Measurements from ENCODE around the gene PIEZO1. TPM values are rescaled to one million over a fixed set of nuclear protein-coding genes. Genes with fewer than 3 reads are reported as not detected.

PIEZO1 gene
- total RNA-seq, 1 donor from 2014 or later, result 37.7 TPM

DNA sequence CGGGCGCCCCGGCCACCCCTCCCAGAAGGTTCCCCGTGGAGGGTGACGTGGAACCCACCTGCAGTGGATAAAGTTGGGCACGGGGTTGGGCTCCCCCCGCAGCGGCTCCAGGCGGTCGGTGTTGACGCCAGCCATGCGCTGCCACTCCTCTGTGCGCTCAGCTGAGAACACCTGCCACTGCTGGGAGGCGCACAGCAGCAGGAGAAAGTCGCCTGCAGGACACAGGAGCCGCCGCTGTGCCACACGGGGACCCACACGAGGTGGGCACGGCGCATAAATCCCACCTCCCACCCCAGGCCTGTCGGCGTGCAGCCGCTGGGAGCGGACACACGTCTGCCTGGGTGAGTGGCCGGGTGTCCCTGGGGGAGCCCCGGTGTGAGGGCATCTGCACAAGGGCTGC lies 58.0 kb downstream of the PIEZO1 start:
- H3K4me3 Mint-ChIP-seq (ENCODE audit: low read depth), result no peak overlapping the region
- no peak for TF ChIP-seq CTCF (IDR thresholded peaks at IDR 0.05; ENCODE audit: unreplicated experiment)
- no peaks in the 10 kb centered on the region for H3K36me3 Mint-ChIP-seq (ENCODE audit: insufficient read depth)
- H3K27ac Mint-ChIP-seq, result no peak overlapping the region
- H3K9me3 Mint-ChIP-seq (ENCODE audit: low read depth), result no peaks in the 10 kb centered on the region
- no peak for DNase-seq (ENCODE audit: low spot score, unreplicated experiment)
- H3K27me3 Mint-ChIP-seq, result no peaks in the 10 kb centered on the region
- H3K4me1 Mint-ChIP-seq (ENCODE audit: low read depth), result no peaks in the 10 kb centered on the region

DNA sequence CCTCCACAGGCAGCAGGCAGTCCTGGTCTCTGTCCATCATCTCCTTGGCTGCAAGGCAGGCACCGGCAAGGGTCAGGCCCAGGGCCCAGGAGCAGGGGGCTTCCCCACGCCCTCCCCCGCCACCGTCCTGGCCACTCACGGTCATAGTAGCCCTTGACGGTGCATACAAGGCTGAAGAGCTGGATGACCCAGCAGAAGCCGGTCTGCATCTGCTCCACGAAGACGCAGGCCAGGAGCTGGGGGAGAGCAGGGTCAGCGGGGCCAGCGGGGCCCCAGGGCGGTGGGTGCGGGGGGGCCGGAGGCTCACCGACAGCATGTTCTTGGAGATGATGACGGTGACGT lies 58.6 kb downstream of the PIEZO1 start:
- no peaks in the 10 kb centered on the region for H3K27me3 Mint-ChIP-seq
- DNase-seq (ENCODE audit: low spot score, unreplicated experiment), result no peak
- no peak overlapping the region for H3K4me3 Mint-ChIP-seq (ENCODE audit: low read depth)
- H3K9me3 Mint-ChIP-seq (ENCODE audit: low read depth), result no peaks in the 10 kb centered on the region
- no peaks in the 10 kb centered on the region for H3K36me3 Mint-ChIP-seq (ENCODE audit: insufficient read depth)
- H3K27ac Mint-ChIP-seq, result no peak overlapping the region
- no peaks in the 10 kb centered on the region for H3K4me1 Mint-ChIP-seq (ENCODE audit: low read depth)
- no peak for TF ChIP-seq CTCF (IDR thresholded peaks at IDR 0.05; ENCODE audit: unreplicated experiment)

GRCh38 chr16:88725609-88726407 lies 59.2 kb downstream of the PIEZO1 start:
- Mint-ChIP-seq H3K27ac (no peak overlapping the region), H3K4me1 (ENCODE audit: low read depth) (no peaks in the 10 kb centered on the region), H3K27me3 (no peaks in the 10 kb centered on the region), H3K9me3 (ENCODE audit: low read depth) (no peaks in the 10 kb centered on the region), H3K4me3 (ENCODE audit: low read depth) (no peak overlapping the region), H3K36me3 (ENCODE audit: insufficient read depth) (no peaks in the 10 kb centered on the region)
- TF ChIP-seq CTCF (IDR thresholded peaks at IDR 0.05; ENCODE audit: unreplicated experiment), result no peak
- DNase-seq (ENCODE audit: low spot score, unreplicated experiment), result no peak

DNA sequence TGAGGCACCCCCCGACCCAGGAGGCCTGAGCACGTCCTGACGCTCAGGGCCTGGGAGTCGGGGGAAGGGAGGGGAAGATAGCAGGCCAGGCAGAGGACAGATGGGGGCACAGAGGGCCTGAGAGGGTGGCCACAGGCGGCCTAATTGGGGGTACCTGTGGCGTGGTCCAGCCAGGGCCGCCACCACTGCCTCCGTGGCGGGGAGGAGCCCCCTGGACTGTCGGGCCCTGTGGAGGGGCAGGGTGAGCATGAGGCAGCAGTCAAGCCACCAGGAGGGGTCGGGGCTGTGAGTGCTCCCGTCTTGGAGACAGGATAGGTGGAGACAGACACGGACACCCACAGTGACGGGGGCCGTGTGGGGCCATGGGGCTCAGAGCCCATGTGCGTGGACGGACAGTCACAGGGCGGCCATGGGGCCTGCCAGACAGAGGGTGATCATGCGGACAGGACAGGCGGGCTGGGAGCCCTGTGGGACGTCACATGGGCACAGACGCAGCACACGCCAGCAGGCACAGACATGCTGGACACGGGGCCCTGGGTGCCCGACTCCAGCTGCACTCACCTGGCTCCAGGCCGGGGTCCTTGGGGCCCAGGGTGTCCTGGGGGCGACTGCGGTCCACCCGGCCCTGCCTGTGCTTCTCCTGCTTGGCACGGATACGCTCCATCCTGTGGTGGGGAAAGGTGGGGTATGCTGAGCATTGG lies 60.0 kb downstream of the PIEZO1 start:
- TF ChIP-seq CTCF (IDR thresholded peaks at IDR 0.05; ENCODE audit: unreplicated experiment), result no peak
- DNase-seq (ENCODE audit: low spot score, unreplicated experiment), result no peak
- H3K4me3 Mint-ChIP-seq (ENCODE audit: low read depth), result no peak overlapping the region
- H3K9me3 Mint-ChIP-seq (ENCODE audit: low read depth), result no peaks in the 10 kb centered on the region
- peaks cover 2% of the 10 kb centered on the region for H3K36me3 Mint-ChIP-seq (ENCODE audit: insufficient read depth)
- no peak overlapping the region for H3K27ac Mint-ChIP-seq
- H3K27me3 Mint-ChIP-seq, result no peaks in the 10 kb centered on the region
- H3K4me1 Mint-ChIP-seq (ENCODE audit: low read depth), result no peaks in the 10 kb centered on the region

DNA sequence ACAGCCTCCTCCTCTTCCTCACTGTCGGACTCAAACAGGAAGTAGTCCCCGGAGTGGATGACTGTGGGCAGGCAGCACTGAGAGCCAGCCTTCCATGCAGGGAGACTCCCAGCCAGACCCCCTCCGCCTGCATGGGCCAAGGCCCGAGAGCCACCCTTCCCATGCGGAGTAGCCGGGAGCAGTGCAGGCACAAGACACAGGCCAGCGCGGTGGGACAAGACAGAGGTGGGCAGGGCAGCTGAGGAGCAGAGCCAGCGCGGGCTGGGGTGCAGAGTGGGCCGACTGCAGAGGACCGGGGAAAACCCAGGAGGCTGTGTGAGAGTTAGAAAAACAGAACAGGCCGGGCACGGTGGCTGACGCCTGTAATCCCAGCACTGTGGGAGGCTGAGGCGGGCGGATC lies 61.1 kb downstream of the PIEZO1 start:
- no peak for DNase-seq (ENCODE audit: low spot score, unreplicated experiment)
- Mint-ChIP-seq H3K4me3 (ENCODE audit: low read depth) (no peak overlapping the region), H3K9me3 (ENCODE audit: low read depth) (no peaks in the 10 kb centered on the region), H3K27ac (no peak overlapping the region), H3K36me3 (ENCODE audit: insufficient read depth) (peaks cover 2% of the 10 kb centered on the region), H3K27me3 (no peaks in the 10 kb centered on the region), H3K4me1 (ENCODE audit: low read depth) (no peaks in the 10 kb centered on the region)
- no peak for TF ChIP-seq CTCF (IDR thresholded peaks at IDR 0.05; ENCODE audit: unreplicated experiment)
